Neural progenitor cell (in vitro differentiated cells): ENCODE data around the gene NEDD4L. TPM values are rescaled to one million over a fixed set of nuclear protein-coding genes. Genes with fewer than 3 reads are reported as not detected.

ENCODE experiments used
- DNase-seq: peaks from one replicate; pipeline ENCODE4 v3.0.0-alpha.2; 2016; ENCODE audit warnings: low spot score
- H2AFZ ChIP-seq: fragments of 200-600 bp; sonication (generic); replicated peaks from 2 replicates; pipeline ENCODE4 v1.6.1; 2016; ENCODE audit warnings: antibody characterized with exemption
- H3F3A ChIP-seq: fragments of 200-600 bp; sonication (generic); 2 replicates; pipeline ENCODE4 v1.6.1; 2016; ENCODE audit warnings: antibody characterized with exemption, low read depth
- H3K27ac ChIP-seq: fragments of 200-600 bp; sonication (generic); 2 replicates; pipeline ENCODE4 v1.5.1; 2016; ENCODE audit warnings: mild to moderate bottlenecking
- H3K27me3 ChIP-seq: fragments of 200-600 bp; sonication (generic); 2 replicates; pipeline ENCODE4 v1.6.1; 2016; ENCODE audit warnings: mild to moderate bottlenecking, moderate library complexity
- H3K36me3 ChIP-seq: fragments of 200-600 bp; sonication (generic); 2 replicates; pipeline ENCODE4 v1.5.1; 2016
- H3K4me1 ChIP-seq: fragments of 200-600 bp; sonication (generic); 2 replicates; pipeline ENCODE4 v1.6.1; 2016; ENCODE audit warnings: mixed run types
- H3K4me2 ChIP-seq: fragments of 200-600 bp; sonication (generic); 2 replicates; pipeline ENCODE4 v1.6.1; 2016
- H3K4me3 ChIP-seq: fragments of 200-600 bp; sonication (generic); 2 replicates; pipeline ENCODE4 v1.5.1; 2016
- H3K79me2 ChIP-seq: fragments of 200-600 bp; sonication (generic); 2 replicates; pipeline ENCODE4 v1.6.1; 2016; ENCODE audit warnings: low read depth
- H3K9ac ChIP-seq: fragments of 200-600 bp; sonication (generic); 2 replicates; pipeline ENCODE4 v1.6.1; 2016
- H3K9me3 ChIP-seq: fragments of 200-600 bp; sonication (generic); 2 replicates; pipeline ENCODE4 v1.5.1; 2016; ENCODE audit warnings: low read depth
- H4K20me1 ChIP-seq: fragments of 200-600 bp; sonication (generic); 2 replicates; pipeline ENCODE4 v1.6.1; 2016; ENCODE audit warnings: low read depth
- H3K27ac Mint-ChIP-seq: 3 replicates; pipeline ENCODE4 v1.8.0; 2021; ENCODE audit warnings: mixed read lengths
- H3K27me3 Mint-ChIP-seq: 2 replicates; pipeline ENCODE4 v1.8.0; 2022; ENCODE audit warnings: low read depth, mild to moderate bottlenecking, inconsistent platforms, moderate library complexity, mixed read lengths; ENCODE audit not compliant: insufficient read depth
- H3K36me3 Mint-ChIP-seq: 3 replicates; pipeline ENCODE4 v1.8.0; 2021; ENCODE audit warnings: mixed read lengths
- H3K4me1 Mint-ChIP-seq: 3 replicates; pipeline ENCODE4 v1.8.0; 2021; ENCODE audit warnings: mixed read lengths
- H3K4me3 Mint-ChIP-seq: 3 replicates; pipeline ENCODE4 v1.8.0; 2021; ENCODE audit warnings: mild to moderate bottlenecking, moderate library complexity, mixed read lengths
- H3K9me3 Mint-ChIP-seq: 3 replicates; pipeline ENCODE4 v1.8.0; 2020; ENCODE audit warnings: mixed read lengths
- EZH2 ChIP-seq: fragments of 200-600 bp; sonication (generic); IDR thresholded peaks from 2 replicates; pipeline ENCODE4 v1.6.1; 2017; ENCODE audit warnings: antibody characterized with exemption, mild to moderate bottlenecking, moderate library complexity
- EZH2phosphoT487 ChIP-seq: fragments of 200-600 bp; sonication (generic); IDR thresholded peaks from 2 replicates; pipeline ENCODE4 v1.6.1; 2017; ENCODE audit warnings: antibody characterized with exemption
- total RNA-seq: library from RNA; depleted of rRNA; stranded (reverse); fragments of >200 nt; gene quantifications from 2 replicates; pipeline ENCODE4 v1.2.3, GENCODE V29; 2015; ENCODE audit warnings: low replicate concordance
- TF ChIP-seq, protein P1 (sequence below): fragments of 200-600 bp; sonication (generic); IDR thresholded peaks from 2 replicates; pipeline ENCODE4 v1.5.1; 2017; ENCODE audit warnings: antibody characterized with exemption, mild to moderate bottlenecking

Gene NEDD4L
- total RNA-seq, 1 donor from 2014 or later = 55.5 TPM

DNA sequence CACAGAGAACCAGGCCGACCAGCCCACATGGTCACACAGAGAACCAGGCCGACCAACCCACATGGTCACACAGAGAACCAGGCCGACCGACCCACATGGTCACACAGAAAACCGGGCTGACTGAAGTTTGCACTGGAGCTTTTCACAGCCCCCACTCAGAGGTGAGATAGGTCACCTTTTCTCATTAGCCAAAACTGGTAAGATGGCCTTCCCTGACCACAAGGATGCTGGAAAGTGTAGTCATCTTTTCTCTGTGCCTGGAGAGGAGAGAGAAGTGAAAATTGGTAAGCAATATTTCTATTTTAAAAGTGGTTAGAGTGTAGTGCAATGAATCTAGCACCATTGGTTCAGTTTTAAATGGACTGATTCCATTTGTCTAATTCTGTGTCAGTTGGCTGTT lies 247.1 kb downstream of the NEDD4L start:
- TF ChIP-seq EZH2 (no peak), EZH2phosphoT487 (no peak)
- TF ChIP-seq, protein P1, sequence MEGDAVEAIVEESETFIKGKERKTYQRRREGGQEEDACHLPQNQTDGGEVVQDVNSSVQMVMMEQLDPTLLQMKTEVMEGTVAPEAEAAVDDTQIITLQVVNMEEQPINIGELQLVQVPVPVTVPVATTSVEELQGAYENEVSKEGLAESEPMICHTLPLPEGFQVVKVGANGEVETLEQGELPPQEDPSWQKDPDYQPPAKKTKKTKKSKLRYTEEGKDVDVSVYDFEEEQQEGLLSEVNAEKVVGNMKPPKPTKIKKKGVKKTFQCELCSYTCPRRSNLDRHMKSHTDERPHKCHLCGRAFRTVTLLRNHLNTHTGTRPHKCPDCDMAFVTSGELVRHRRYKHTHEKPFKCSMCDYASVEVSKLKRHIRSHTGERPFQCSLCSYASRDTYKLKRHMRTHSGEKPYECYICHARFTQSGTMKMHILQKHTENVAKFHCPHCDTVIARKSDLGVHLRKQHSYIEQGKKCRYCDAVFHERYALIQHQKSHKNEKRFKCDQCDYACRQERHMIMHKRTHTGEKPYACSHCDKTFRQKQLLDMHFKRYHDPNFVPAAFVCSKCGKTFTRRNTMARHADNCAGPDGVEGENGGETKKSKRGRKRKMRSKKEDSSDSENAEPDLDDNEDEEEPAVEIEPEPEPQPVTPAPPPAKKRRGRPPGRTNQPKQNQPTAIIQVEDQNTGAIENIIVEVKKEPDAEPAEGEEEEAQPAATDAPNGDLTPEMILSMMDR = no peak
- Histone ChIP-seq H3K9ac (no peak overlapping the region), H3K4me3 (no peak overlapping the region), H3K4me1 (peaks cover 15% of the 10 kb centered on the region), H3K27me3 (no peaks in the 10 kb centered on the region), H3K79me2 (no peaks in the 10 kb centered on the region), H3K4me2 (no peak overlapping the region), H2AFZ (no peak overlapping the region), H4K20me1 (peaks cover 7% of the 10 kb centered on the region), H3K27ac (no peak overlapping the region), H3K9me3 (no peaks in the 10 kb centered on the region), H3K36me3 (no peaks in the 10 kb centered on the region), H3F3A (no peaks in the 10 kb centered on the region)
- DNase-seq = no peak
- Mint-ChIP-seq H3K4me1 (peaks cover 19% of the 10 kb centered on the region), H3K27ac (no peak overlapping the region), H3K36me3 (peaks cover 3% of the 10 kb centered on the region), H3K27me3 (no peaks in the 10 kb centered on the region), H3K9me3 (no peaks in the 10 kb centered on the region), H3K4me3 (no peak overlapping the region)

GRCh38 chr18:58292638-58293037 lies 248.6 kb downstream of the NEDD4L start:
- no peak overlapping the region for H3K4me3 Mint-ChIP-seq
- H3K79me2 ChIP-seq = no peaks in the 10 kb centered on the region

DNA sequence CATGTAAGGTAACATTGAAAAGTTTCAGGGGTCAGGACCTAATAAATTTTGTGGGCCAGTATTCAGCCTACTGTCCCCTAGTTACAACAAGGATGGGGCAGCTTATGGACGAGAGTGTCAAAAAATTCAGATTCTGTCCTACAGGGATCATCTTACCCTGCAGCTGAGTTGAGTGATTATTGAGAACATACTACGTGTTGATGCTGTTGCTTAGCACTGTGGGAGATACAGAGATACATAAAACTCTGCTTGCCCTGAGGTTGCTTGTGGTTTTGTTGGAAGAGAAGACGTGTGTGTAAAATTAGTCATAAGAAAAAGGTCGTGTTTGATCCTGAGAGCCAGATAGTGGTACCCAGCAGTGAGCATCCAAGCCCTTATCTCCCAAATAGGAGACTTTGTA lies 253.2 kb downstream of the NEDD4L start:
- no peaks in the 10 kb centered on the region for H3K27me3 ChIP-seq
- DNase-seq = no peak
- no peak overlapping the region for H3K4me3 ChIP-seq
- H3K36me3 ChIP-seq = no peaks in the 10 kb centered on the region
- H3K36me3 Mint-ChIP-seq = no peaks in the 10 kb centered on the region
- no peaks in the 10 kb centered on the region for H3K79me2 ChIP-seq
- no peak overlapping the region for H3K27ac ChIP-seq
- no peak overlapping the region for H3K4me2 ChIP-seq
- H3K27me3 Mint-ChIP-seq = peaks cover 2% of the 10 kb centered on the region
- H4K20me1 ChIP-seq = no peaks in the 10 kb centered on the region
- H3K4me3 Mint-ChIP-seq = no peak overlapping the region
- H3K9me3 ChIP-seq = no peaks in the 10 kb centered on the region
- H3K9ac ChIP-seq = no peak overlapping the region
- H3K9me3 Mint-ChIP-seq = no peaks in the 10 kb centered on the region
- no peaks in the 10 kb centered on the region for H3F3A ChIP-seq
- H3K4me1 Mint-ChIP-seq = no peaks in the 10 kb centered on the region
- TF ChIP-seq, protein P1 = no peak
- no peak for TF ChIP-seq EZH2
- TF ChIP-seq EZH2phosphoT487 = no peak
- H2AFZ ChIP-seq = no peak overlapping the region
- H3K4me1 ChIP-seq = no peaks in the 10 kb centered on the region
- no peak overlapping the region for H3K27ac Mint-ChIP-seq

More at GRCh38 chr18:58292638-58293037, 248.6 kb downstream of the NEDD4L start:
- no peaks in the 10 kb centered on the region for H3K27me3 Mint-ChIP-seq
- H3K27ac Mint-ChIP-seq = no peak overlapping the region
- Histone ChIP-seq H3K4me2 (no peak overlapping the region), H3K9me3 (no peaks in the 10 kb centered on the region), H3K9ac (no peak overlapping the region), H3K36me3 (no peaks in the 10 kb centered on the region), H3K27ac (no peak overlapping the region), H2AFZ (no peak overlapping the region), H3K4me1 (peaks cover 8% of the 10 kb centered on the region), H4K20me1 (peaks cover under 1% of the 10 kb centered on the region), H3K4me3 (no peak overlapping the region), H3K27me3 (no peaks in the 10 kb centered on the region), H3F3A (no peaks in the 10 kb centered on the region)
- DNase-seq = no peak
- TF ChIP-seq, protein P1 = no peak
- no peak for TF ChIP-seq EZH2phosphoT487
- no peak for TF ChIP-seq EZH2
- H3K9me3 Mint-ChIP-seq = no peaks in the 10 kb centered on the region
- H3K4me1 Mint-ChIP-seq = peaks cover 13% of the 10 kb centered on the region
- peaks cover 3% of the 10 kb centered on the region for H3K36me3 Mint-ChIP-seq
